DND-41 (cell line): ENCODE measurements around the gene AKAP13.

Experiments
- ATAC-seq: fragments of 200-7000 bp; cut with Tn5 transposase; 3 replicates; pipeline ENCODE4 v1.9.1; 2021; ENCODE audit warnings: low read depth; ENCODE audit not compliant: insufficient read depth
- DNase-seq: peaks from one replicate; pipeline ENCODE4 v3.0.0-alpha.2; 2020
- H2AFZ ChIP-seq: 2 replicates; pipeline ENCODE4 v1.6.0; 2012; ENCODE audit warnings: low read depth, low read length
- H3K27ac ChIP-seq: 2 replicates; pipeline ENCODE4 v1.5.1; 2012; ENCODE audit warnings: low read length, inconsistent platforms
- H3K27me3 ChIP-seq: fragments of 200-600 bp; sonication (generic); 2 replicates; pipeline ENCODE4 v1.6.0; 2012; ENCODE audit warnings: low read length, mild to moderate bottlenecking, inconsistent platforms; ENCODE audit not compliant: insufficient read depth, poor library complexity
- H3K36me3 ChIP-seq: 2 replicates; pipeline ENCODE4 v1.5.1; 2012; ENCODE audit warnings: low read length, inconsistent platforms; ENCODE audit not compliant: insufficient read depth
- H3K4me1 ChIP-seq: 2 replicates; pipeline ENCODE4 v1.5.1; 2012; ENCODE audit warnings: mild to moderate bottlenecking, low read length; ENCODE audit not compliant: insufficient read depth
- H3K4me2 ChIP-seq: 2 replicates; pipeline ENCODE4 v1.6.0; 2012; ENCODE audit warnings: mild to moderate bottlenecking, moderate library complexity, low read length, inconsistent platforms; ENCODE audit not compliant: insufficient read depth
- H3K4me3 ChIP-seq, 2 experiments: fragments of 200-600 bp in 1 of 2; shearing (Covaris generic) in 1 of 2; 2 replicates each; pipeline ENCODE4 v1.5.1; 2012 to 2016; ENCODE audit warnings: inconsistent platforms in 2 of 2, low read length in 2 of 2, mild to moderate bottlenecking in 2 of 2, low read depth in 1 of 2, moderate library complexity in 1 of 2
- H3K79me2 ChIP-seq: 2 replicates; pipeline ENCODE4 v1.6.0; 2012; ENCODE audit warnings: low read length, inconsistent platforms; ENCODE audit not compliant: insufficient read depth
- H3K9ac ChIP-seq: 2 replicates; pipeline ENCODE4 v1.6.0; 2012; ENCODE audit warnings: low read depth, mild to moderate bottlenecking, inconsistent platforms, low read length, moderate library complexity
- H3K9me3 ChIP-seq: 2 replicates; pipeline ENCODE4 v1.5.1; 2012; ENCODE audit warnings: low read length, moderate library complexity, mild to moderate bottlenecking, inconsistent platforms; ENCODE audit not compliant: insufficient read depth, severe bottlenecking
- H4K20me1 ChIP-seq: 2 replicates; pipeline ENCODE4 v1.6.0; 2012; ENCODE audit warnings: low read length; ENCODE audit not compliant: insufficient read depth
- EZH2 ChIP-seq: IDR thresholded peaks from 3 replicates; pipeline ENCODE4 v1.6.1; 2012; ENCODE audit warnings: borderline replicate concordance, low read depth, mild to moderate bottlenecking, moderate library complexity, low read length, inconsistent platforms; ENCODE audit not compliant: severe bottlenecking
- TF ChIP-seq, protein P1 (sequence below): IDR thresholded peaks from 2 replicates; pipeline ENCODE4 v1.5.1; 2012; ENCODE audit warnings: borderline replicate concordance, low read length, moderate library complexity, mild to moderate bottlenecking; ENCODE audit not compliant: poor library complexity, severe bottlenecking; ENCODE audit errors: extremely low read depth

The AKAP13 gene

DNA sequence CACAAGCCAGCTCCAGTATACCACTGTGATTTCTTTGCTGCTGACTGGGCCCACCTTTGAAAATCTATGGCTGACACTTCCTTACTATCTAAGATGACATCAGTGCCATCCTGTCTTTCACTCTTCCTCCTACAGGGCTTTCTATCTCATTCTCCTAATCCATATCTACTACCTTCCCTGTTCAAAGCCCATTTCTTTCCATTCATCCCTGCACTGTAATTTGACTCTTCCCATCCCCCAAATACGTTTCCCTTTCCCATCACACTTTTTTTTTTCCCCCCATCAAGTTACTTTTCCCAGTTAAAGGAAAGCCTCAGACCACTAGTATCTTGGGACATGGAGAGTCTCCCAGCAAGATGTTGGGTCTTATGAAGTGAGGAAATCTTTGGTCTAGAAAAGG is 136.7 kb downstream of the AKAP13 start:
- Histone ChIP-seq H3K9me3 (no peaks in the 10 kb centered on the region), H3K4me3 (no peak overlapping the region), H2AFZ (no peak overlapping the region), H3K36me3 (no peaks in the 10 kb centered on the region), H3K9ac (no peak overlapping the region), H3K27ac (no peak overlapping the region), H3K4me2 (no peak overlapping the region), H4K20me1 (no peaks in the 10 kb centered on the region), H3K79me2 (no peaks in the 10 kb centered on the region), H3K4me1 (no peaks in the 10 kb centered on the region), H3K27me3 (no peaks in the 10 kb centered on the region)
- no peak for DNase-seq
- ATAC-seq: no peak
- TF ChIP-seq, protein P1, sequence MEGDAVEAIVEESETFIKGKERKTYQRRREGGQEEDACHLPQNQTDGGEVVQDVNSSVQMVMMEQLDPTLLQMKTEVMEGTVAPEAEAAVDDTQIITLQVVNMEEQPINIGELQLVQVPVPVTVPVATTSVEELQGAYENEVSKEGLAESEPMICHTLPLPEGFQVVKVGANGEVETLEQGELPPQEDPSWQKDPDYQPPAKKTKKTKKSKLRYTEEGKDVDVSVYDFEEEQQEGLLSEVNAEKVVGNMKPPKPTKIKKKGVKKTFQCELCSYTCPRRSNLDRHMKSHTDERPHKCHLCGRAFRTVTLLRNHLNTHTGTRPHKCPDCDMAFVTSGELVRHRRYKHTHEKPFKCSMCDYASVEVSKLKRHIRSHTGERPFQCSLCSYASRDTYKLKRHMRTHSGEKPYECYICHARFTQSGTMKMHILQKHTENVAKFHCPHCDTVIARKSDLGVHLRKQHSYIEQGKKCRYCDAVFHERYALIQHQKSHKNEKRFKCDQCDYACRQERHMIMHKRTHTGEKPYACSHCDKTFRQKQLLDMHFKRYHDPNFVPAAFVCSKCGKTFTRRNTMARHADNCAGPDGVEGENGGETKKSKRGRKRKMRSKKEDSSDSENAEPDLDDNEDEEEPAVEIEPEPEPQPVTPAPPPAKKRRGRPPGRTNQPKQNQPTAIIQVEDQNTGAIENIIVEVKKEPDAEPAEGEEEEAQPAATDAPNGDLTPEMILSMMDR: no peak
- TF ChIP-seq EZH2: no peak

DNA sequence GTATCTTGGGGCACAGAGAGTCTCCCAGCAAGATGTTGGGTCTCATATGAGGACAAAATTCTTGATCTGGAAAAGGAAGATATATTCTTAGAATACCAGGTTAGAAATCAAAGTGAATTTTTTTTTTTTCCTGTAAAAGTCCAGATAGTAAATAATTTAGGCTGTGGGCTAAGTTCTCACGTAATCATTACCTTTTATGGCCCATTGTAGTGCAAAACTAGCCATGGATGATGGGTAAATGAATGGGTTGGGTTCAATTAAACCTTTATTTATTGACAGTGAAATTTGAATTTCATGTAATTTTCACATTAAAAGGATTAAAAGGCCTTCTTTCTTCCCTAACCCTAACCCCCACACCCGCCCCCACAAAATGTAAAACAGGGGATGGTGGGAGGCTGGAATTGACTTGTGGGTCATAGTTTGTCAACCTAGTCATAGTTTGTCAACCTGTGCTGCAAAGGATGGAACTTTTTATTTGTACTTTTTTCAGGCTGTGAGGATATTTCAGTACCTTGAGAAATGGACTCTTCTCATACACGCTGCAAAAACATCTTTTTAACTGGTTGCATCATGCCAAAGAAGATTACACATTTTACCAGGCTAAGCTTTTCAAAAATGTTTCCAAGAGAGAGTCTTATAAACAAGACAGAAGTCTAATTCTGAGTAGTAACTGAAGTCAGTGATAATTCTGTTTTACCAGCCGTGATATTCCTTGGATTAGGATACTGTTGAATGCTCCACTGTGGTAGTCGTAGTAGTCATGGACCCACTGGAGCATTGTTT is 138.8 kb downstream of the AKAP13 start:
- Histone ChIP-seq H3K4me2 (no peak overlapping the region), H3K79me2 (no peaks in the 10 kb centered on the region), H3K27ac (no peak overlapping the region), H4K20me1 (no peaks in the 10 kb centered on the region), H3K4me1 (no peaks in the 10 kb centered on the region), H3K27me3 (no peaks in the 10 kb centered on the region), H3K4me3 (no peak overlapping the region), H3K36me3 (no peaks in the 10 kb centered on the region; the same call in 1 of the 2 replicates), H3K9ac (no peak overlapping the region), H3K9me3 (no peaks in the 10 kb centered on the region), H2AFZ (no peak overlapping the region)
- no peak for TF ChIP-seq EZH2
- TF ChIP-seq, protein P1: no peak
- DNase-seq (no peak), ATAC-seq (no peak)

DNA sequence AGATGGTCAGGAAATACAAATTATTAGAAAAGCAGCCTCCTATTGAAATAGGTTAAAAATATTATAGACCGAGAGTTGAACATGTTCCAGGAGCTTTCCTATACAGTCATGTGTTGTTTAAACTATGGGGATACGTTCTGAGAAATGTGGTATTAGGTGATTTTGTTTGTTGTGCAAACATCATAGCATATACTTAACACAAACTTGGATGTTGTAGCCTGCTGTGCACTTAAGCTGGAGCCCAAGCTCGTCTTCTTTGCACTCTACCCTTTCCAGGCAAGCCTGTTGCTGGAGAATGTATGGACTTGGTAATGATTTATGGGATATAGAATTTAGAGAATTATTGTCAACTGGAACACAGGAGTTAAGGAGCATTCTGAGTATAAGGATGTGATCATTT is 140.2 kb downstream of the AKAP13 start:
- no peak overlapping the region for H3K4me2 ChIP-seq
- TF ChIP-seq, protein P1: no peak
- no peak for TF ChIP-seq EZH2
- H3K9ac ChIP-seq: no peak overlapping the region
- H3K27ac ChIP-seq: no peak overlapping the region
- H4K20me1 ChIP-seq: no peaks in the 10 kb centered on the region
- H3K79me2 ChIP-seq: no peaks in the 10 kb centered on the region
- H3K27me3 ChIP-seq: no peaks in the 10 kb centered on the region
- no peaks in the 10 kb centered on the region for H3K4me1 ChIP-seq
- no peaks in the 10 kb centered on the region for H3K9me3 ChIP-seq
- no peak overlapping the region for H3K4me3 ChIP-seq
- H2AFZ ChIP-seq: no peak overlapping the region
- DNase-seq (no peak), ATAC-seq (no peak)
- H3K36me3 ChIP-seq: no peaks in the 10 kb centered on the region; the same call in 1 of the 2 replicates
